HCEC 1CT (cell line): ENCODE measurements around the gene ACBD5.
"Not testable (repeated sequence)": the region's sequence is repeated elsewhere in the genome, so short reads cannot be mapped to it uniquely, and the experiment has no call there.

ENCODE experiments used
- DNase-seq: peaks from one replicate; pipeline ENCODE4 v3.0.0-alpha.2; 2017

The ACBD5 gene

GRCh38 chr10:27240212-27241009, at the start of gene ACBD5:
Gene ACBD5 (minus strand): TSS chr10:27240797. CDS start chr10:27240688, 109 bp downstream.
- peak; percentile 88 for DNase-seq

- no peak for DNase-seq
These were observed 44.5 kb upstream of the ACBD5 start for GRCh38 chr10:27285093-27285492.

GRCh38 chr10:27276581-27276980, 36.0 kb upstream of the ACBD5 start:
- DNase-seq: no peak

- DNase-seq: not testable (repeated sequence)
These were observed 25.4 kb upstream of the ACBD5 start for GRCh38 chr10:27266025-27266424.

- DNase-seq: not testable (repeated sequence)
These were observed 22.2 kb upstream of the ACBD5 start for GRCh38 chr10:27262788-27263187.

GRCh38 chr10:27258838-27259812, 18.5 kb upstream of the ACBD5 start:
- no peak for DNase-seq

- DNase-seq: no peak
These were observed 17.9 kb upstream of the ACBD5 start for GRCh38 chr10:27258492-27258837.

GRCh38 chr10:27256299-27257189, 15.9 kb upstream of the ACBD5 start:
- DNase-seq: no peak

GRCh38 chr10:27253576-27253975, 13.0 kb upstream of the ACBD5 start:
- DNase-seq: no peak

- DNase-seq: no peak
These were observed 11.8 kb upstream of the ACBD5 start for GRCh38 chr10:27252267-27253000.

- DNase-seq: no peak
These were observed 11.0 kb upstream of the ACBD5 start for GRCh38 chr10:27251554-27251953.

- no peak for DNase-seq
These were observed 7.6 kb upstream of the ACBD5 start for GRCh38 chr10:27248215-27248614.

GRCh38 chr10:27247441-27247840, 6.8 kb upstream of the ACBD5 start:
- no peak for DNase-seq

- DNase-seq: no peak
These were observed 6.4 kb upstream of the ACBD5 start for GRCh38 chr10:27247006-27247405.

- no peak for DNase-seq
These were observed 5.2 kb upstream of the ACBD5 start for GRCh38 chr10:27245836-27246235.

GRCh38 chr10:27244976-27245375, 4.4 kb upstream of the ACBD5 start:
- DNase-seq: no peak

GRCh38 chr10:27242951-27243551, 2.5 kb upstream of the ACBD5 start:
- peak; percentile 80 for DNase-seq

GRCh38 chr10:27242473-27242950, 1.9 kb upstream of the ACBD5 start:
- DNase-seq: no peak

GRCh38 chr10:27241652-27242472, 1.3 kb upstream of the ACBD5 start:
- DNase-seq: peak; percentile 96

- DNase-seq: peak; percentile 4
These were observed 534 bp upstream of the ACBD5 start for GRCh38 chr10:27241010-27241651.
